GM12801 (cell line): ENCODE results near the gene TNNT1.

Experiments used
- TF ChIP-seq, protein P1 (sequence below): IDR thresholded peaks from one replicate; pipeline ENCODE4 v1.5.1; 2011; ENCODE audit warnings: control low read depth; ENCODE audit not compliant: insufficient read length; ENCODE audit errors: extremely low read depth

Gene TNNT1

DNA sequence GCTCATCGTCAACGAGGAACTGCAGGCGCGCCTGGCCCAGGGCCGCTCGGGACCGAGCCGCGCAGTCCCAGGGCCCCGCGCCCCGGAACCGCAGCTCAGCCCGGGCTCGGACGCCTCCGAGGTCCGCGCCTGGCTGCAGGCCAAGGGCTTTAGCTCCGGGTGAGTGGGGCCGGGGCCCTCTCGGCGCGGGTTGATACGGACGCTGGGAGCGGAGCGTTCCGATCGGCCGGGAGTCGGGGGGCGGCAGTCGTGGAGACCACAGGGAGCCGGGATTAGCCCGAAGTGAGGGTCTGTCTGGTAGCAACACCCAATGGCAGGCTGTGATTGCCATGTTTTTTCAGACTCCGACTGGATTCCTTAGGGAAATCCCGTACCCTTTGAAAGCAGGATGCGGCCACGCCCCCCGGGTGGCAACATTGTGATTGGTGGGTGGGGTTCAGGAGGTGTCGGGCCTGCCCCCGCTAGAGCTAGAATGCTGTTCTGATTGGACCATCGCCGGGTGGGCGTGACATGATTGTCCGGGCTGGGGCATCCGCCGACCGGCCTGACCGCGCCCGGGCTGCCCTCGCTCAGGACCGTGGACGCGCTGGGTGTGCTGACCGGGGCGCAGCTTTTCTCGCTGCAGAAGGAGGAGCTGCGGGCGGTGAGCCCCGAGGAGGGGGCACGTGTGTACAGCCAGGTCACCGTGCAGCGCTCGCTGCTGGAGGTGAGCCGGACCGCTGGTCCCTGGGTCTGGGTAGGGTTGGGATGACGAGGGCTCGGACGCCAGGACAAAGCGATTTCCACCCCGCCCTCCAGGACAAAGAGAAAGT is 62.1 kb downstream of the TNNT1 start:
- TF ChIP-seq, protein P1, sequence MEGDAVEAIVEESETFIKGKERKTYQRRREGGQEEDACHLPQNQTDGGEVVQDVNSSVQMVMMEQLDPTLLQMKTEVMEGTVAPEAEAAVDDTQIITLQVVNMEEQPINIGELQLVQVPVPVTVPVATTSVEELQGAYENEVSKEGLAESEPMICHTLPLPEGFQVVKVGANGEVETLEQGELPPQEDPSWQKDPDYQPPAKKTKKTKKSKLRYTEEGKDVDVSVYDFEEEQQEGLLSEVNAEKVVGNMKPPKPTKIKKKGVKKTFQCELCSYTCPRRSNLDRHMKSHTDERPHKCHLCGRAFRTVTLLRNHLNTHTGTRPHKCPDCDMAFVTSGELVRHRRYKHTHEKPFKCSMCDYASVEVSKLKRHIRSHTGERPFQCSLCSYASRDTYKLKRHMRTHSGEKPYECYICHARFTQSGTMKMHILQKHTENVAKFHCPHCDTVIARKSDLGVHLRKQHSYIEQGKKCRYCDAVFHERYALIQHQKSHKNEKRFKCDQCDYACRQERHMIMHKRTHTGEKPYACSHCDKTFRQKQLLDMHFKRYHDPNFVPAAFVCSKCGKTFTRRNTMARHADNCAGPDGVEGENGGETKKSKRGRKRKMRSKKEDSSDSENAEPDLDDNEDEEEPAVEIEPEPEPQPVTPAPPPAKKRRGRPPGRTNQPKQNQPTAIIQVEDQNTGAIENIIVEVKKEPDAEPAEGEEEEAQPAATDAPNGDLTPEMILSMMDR: no peak

DNA sequence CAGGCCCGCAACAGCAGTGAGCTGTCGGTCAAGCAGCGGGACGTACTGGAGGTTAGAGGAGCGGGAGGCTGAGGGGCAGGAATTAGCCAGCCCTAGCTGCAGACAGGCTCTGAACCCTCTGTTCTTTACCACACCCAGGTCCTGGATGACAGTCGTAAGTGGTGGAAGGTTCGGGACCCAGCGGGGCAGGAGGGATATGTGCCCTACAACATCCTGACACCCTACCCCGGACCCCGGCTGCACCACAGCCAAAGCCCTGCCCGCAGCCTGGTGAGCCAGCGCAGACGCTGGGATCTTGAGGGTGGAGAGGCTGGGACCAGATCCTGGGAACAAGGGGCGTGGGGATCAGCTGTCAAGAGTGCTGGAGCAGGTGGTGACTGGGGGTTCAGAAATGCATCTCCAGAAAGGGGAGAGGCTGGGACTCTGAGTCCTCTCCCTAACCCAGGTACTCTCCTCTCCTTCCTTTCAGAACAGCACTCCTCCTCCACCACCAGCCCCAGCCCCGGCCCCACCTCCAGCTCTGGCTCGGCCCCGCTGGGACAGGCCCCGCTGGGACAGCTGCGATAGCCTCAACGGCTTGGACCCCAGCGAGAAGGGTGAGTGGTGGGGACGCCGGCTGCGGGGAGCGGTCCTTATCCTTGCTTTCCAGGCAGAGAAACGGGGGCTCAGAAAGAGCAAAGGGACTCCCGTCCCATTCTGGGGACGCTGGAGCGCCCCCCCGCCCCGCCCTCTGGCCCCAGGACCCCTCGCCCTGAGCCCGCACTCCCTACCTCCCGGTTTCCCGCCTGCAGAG is 62.9 kb downstream of the TNNT1 start:
- TF ChIP-seq, protein P1: no peak

DNA sequence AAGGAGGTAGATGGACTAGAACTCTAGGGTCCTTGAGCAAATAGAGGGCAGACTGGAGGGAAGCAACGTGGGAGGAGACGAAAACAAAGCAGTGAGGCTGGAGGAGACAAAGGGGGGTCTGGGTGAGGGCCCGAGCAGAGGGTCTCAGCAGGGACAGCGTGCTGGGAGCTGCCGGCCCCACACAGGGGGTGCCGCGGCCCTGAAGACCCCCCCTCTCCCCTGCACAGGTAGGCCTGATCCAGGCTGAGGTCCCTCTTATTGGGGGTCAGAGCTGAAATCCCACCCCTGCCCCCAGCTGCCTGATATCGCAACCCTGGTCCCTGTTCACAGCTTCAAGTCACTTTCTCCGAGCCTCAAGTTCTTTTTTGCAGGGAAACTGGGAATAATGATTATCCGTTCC is 64.6 kb downstream of the TNNT1 start:
- TF ChIP-seq, protein P1: no peak

DNA sequence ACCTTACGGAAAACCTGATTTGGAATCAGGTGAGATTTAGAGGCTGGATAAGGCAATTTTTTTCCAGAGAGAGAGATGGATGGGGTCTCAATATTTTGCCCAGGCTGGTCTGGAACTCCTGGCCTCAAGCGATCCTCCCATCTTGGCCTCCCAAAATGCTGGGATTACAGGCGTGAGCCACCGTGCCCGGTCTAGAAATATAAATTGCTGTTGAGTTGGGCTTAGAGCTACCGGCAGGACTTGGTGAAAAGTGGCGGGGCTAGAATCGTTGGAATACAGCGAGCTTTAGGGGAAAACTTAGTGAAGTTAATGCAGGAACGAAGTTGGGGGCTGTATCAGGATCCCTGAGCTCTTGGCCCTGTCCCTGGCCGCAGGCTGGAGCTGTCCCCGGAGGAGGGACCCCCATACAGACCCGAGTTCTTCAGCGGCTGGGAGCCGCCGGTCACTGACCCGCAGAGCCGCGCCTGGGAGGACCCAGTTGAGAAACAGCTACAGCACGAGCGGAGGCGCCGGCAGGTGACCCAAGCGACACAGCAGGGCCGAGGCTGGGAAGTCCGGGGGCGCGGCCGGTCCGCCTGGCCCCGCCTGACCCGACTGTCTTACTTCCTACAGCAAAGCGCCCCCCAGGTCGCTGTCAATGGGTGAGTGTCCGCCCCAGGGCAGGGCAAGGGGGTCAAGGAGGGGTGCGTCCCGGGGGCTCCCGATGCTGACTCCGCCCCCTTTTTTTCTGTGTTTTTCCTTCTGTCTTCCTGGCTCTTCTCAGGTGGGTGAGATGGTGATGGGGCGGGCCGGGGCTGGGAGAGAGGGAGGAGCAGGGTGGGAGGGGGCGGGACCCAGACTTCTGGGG is 65.8 kb downstream of the TNNT1 start:
- TF ChIP-seq, protein P1: no peak
